Psoas muscle (tissue), 8 donors: ENCODE measurements around the gene CRYGN. TPM values are rescaled to one million over a fixed set of nuclear protein-coding genes. Genes with fewer than 3 reads are reported as not detected.

Experiments
- ATAC-seq, 4 donors: fragments of 200-7000 bp; cut with Tn5 transposase; one replicate each; pipeline ENCODE4 v1.9.1; 2020; ENCODE audit warnings: moderate library complexity in 3 of 4, mild to moderate bottlenecking in 2 of 4
- DNase-seq, 2 donors: peaks; one replicate each; pipeline ENCODE4 v3.0.0-alpha.2; 2020
- H3K27ac ChIP-seq: fragments of 200-600 bp; one replicate; pipeline ENCODE4 v1.8.0; 2022
- H3K27me3 ChIP-seq, 3 donors: fragments of 200-600 bp in 1 of 3; one replicate each; pipeline versions ENCODE4 v1.6.1 to v1.8.0; 2013 to 2022; ENCODE audit warnings: low read length in 2 of 3, mild to moderate bottlenecking in 2 of 3, moderate library complexity in 1 of 3; ENCODE audit not compliant: insufficient read depth in 3 of 3
- H3K36me3 ChIP-seq, 2 donors: fragments of 200-600 bp in 1 of 2; one replicate each; pipeline versions ENCODE4 v1.6.1 to v1.8.0; 2013 to 2022; ENCODE audit warnings: low read depth in 1 of 2, mild to moderate bottlenecking in 1 of 2, moderate library complexity in 1 of 2; ENCODE audit not compliant: insufficient read depth in 1 of 2
- H3K4me1 ChIP-seq: fragments of 200-600 bp; one replicate; pipeline ENCODE4 v1.8.0; 2022
- H3K4me3 ChIP-seq: fragments of 200-600 bp; one replicate; pipeline ENCODE4 v1.8.0; 2022; ENCODE audit warnings: mild to moderate bottlenecking
- H3K9me3 ChIP-seq: fragments of 200-600 bp; one replicate; pipeline ENCODE4 v1.8.0; 2022
- CTCF ChIP-seq: fragments of 200-600 bp; IDR thresholded peaks from one replicate; pipeline ENCODE4 v1.8.0; 2022; ENCODE audit warnings: antibody characterized with exemption
- WGBS, 3 donors: extraction: QIAGEN DNeasy Blood & Tissue Kit; methylation state at CpG; one replicate each; pipeline versions ENCODE4 v1.1.6 to v1.1.7; 2013; 5-methylcytosine and 5-hydroxymethylcytosine counted together
- intact Hi-C, 2 donors: fragments of 100-400 bp; cut with DNase I; formaldehyde crosslinking; loops; one replicate each; pipeline versions ENCODE4 v1.11.0 to v1.14.2; 2022
- polyA plus RNA-seq, 3 donors: library from polyadenylated mRNA; stranded (reverse); fragments of 200-250 nt; gene quantifications; one replicate each; pipeline ENCODE4 v1.2.3, GENCODE V29; 2013
- total RNA-seq, 4 donors: library from RNA; stranded (reverse); fragmentation: NEBNext Ultra II Directional in 2 of 4; extraction: Animal tissue kit (Norgen Biotek cat#: 25700) in 2 of 4; gene quantifications; one replicate each; pipeline versions ENCODE4 v1.2.1 to v1.2.4, GENCODE V29; 2021 to 2023
- donor health status: healthy with polysubstance abuse.
- donor health status: DM: no; HTN: no; CAD: no; lungs with moderate emphysema.
- donor health status: Bipolar disorder and iron deficiency.
- donor health status: healthy.
- donor health status: DM: yes; HTN: yes; CAD: no.
- donor health status: DM: no; HTN: no; CAD: no.
- donor health status: DM: no; HTN: no; CAD: no.
- donor health status: DM: yes; HTN: yes; CAD: no.

CRYGN gene
- total and polyA plus RNA-seq, 7 donors, result 0.12 to 0.15 TPM; not detected in 5

- Histone ChIP-seq H3K4me3 (no peak overlapping the region), H3K9me3 (peaks cover 9% of the 10 kb centered on the region), H3K27me3 (no peaks in the 10 kb centered on the region), H3K36me3 (peaks cover 0 to 22% of the 10 kb centered on the region in 2 donors), H3K4me1 (peaks cover 25% of the 10 kb centered on the region), H3K27ac (peak overlapping the region; percentile 91)
- DNase-seq (no peak), ATAC-seq (no peak)
- 53 to 75% (median 64%) methylated on average over 4 of the region's 4 CpGs for WGBS, 3 donors
- no peak for TF ChIP-seq CTCF
- intact Hi-C loops, result loop anchor here in 1 of 2 donors (5.0 to 10.0 kb wide), 2 partner anchors 40 to 293 kb away; no protein-coding TSS in a partner anchor
These were observed 21.9 kb upstream of the CRYGN start for GRCh38 chr7:151461942-151462230.

- intact Hi-C loops, result loop anchor here in 1 of 2 donors (5.0 to 10.0 kb wide), 2 partner anchors 41 to 293 kb away; no protein-coding TSS in a partner anchor
- 76 to 85% (median 80%) methylated on average over 6 of the region's 6 CpGs for WGBS, 3 donors
- no peaks in the 10 kb centered on the region for H3K27me3 ChIP-seq
- DNase-seq (no peak), ATAC-seq (no peak)
- H3K27ac ChIP-seq, result peak overlapping the region; percentile 91
- no peak for TF ChIP-seq CTCF
- peaks cover 9% of the 10 kb centered on the region for H3K9me3 ChIP-seq
- peaks cover 25% of the 10 kb centered on the region for H3K4me1 ChIP-seq
- no peak overlapping the region for H3K4me3 ChIP-seq
- peaks cover 0 to 17% of the 10 kb centered on the region in 2 donors for H3K36me3 ChIP-seq
These were observed 21.4 kb upstream of the CRYGN start for GRCh38 chr7:151461096-151461941.

- no peak for TF ChIP-seq CTCF
- intact Hi-C loops, result loop anchor here in 1 of 2 donors (5.0 to 10.0 kb wide), 2 partner anchors 42 to 294 kb away; no protein-coding TSS in a partner anchor
- DNase-seq (peak; percentile 60 to 77), ATAC-seq (peak; percentile 50 to 64 (median 60))
- H3K9me3 ChIP-seq, result peaks cover 9% of the 10 kb centered on the region
- peaks cover 25% of the 10 kb centered on the region for H3K4me1 ChIP-seq
- 8 to 19% (median 17%) methylated on average over 10 of the region's 10 CpGs for WGBS, 3 donors
- no peaks in the 10 kb centered on the region for H3K27me3 ChIP-seq
- peak overlapping the region; percentile 91 for H3K27ac ChIP-seq
- peaks cover 0 to 8% of the 10 kb centered on the region in 2 donors for H3K36me3 ChIP-seq
- peak overlapping the region; percentile 42 for H3K4me3 ChIP-seq
These were observed 20.5 kb upstream of the CRYGN start for GRCh38 chr7:151460474-151460855.

- peaks cover 25% of the 10 kb centered on the region for H3K4me1 ChIP-seq
- no peaks in the 10 kb centered on the region for H3K27me3 ChIP-seq
- H3K9me3 ChIP-seq, result peaks cover 9% of the 10 kb centered on the region
- peak; percentile 84 to 90 for DNase-seq
- H3K27ac ChIP-seq, result peak overlapping the region; percentile 91
- peak overlapping the region; percentile 42 for H3K4me3 ChIP-seq
- peak; percentile 84 to 85 (median 84) for ATAC-seq
- intact Hi-C loops, result loop anchor here (5.0 to 10.0 kb wide), 2 partner anchors 42 to 295 kb away; no protein-coding TSS in a partner anchor
- H3K36me3 ChIP-seq, result peaks cover 0 to 3% of the 10 kb centered on the region in 2 donors
- 2 to 3% (median 2%) methylated on average over 25 of the region's 25 CpGs for WGBS, 3 donors
- no peak for TF ChIP-seq CTCF
These were observed 20.0 kb upstream of the CRYGN start for GRCh38 chr7:151459726-151460473.
